ENCODE results near the gene KRT79. TPM values are rescaled to one million over a fixed set of nuclear protein-coding genes. Genes with fewer than 3 reads are reported as not detected.

KRT79 gene
- polyA plus RNA-seq, 4 donors, result 0.31 TPM; not detected in 3

DNA sequence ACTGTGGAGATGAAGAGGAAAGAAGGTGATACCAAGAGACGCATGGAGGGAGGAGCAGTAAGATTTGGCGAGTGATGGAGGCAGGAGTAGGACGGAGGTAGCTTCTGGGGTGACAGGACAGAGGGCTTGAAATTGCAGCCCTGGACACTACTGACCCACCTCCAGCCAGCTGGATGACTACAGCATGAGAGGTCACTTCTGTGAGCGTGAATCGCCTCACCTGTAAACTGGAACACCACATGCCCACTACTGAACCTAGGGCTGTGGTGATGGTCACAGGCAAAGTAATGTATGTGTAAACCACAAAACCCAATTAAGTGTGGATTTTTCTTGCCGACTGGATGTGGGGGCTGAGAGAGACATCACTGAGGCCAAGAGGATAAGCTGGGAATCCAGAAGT lies 13.6 kb downstream of the KRT79 start:
- Histone ChIP-seq H3K27me3 (ENCODE audit: control insufficient read depth in 3 of 3, insufficient read depth in 3 of 3, low read length in 3 of 3) (peaks cover 0 to 1% (median 0%) of the 10 kb centered on the region in 3 donors), H3K36me3 (ENCODE audit: control insufficient read depth in 3 of 3, insufficient read depth in 2 of 3, low read depth in 1 of 3, low read length in 3 of 3) (no peaks in the 10 kb centered on the region), H3K27ac (ENCODE audit: low read depth in 1 of 3, low read length in 2 of 3) (no peak overlapping the region), H3K9me3 (ENCODE audit: control insufficient read depth in 2 of 2, insufficient read depth in 1 of 2, low read depth in 1 of 2, low read length in 1 of 2) (no peaks in the 10 kb centered on the region), H3K4me1 (ENCODE audit: control insufficient read depth in 3 of 3, insufficient read depth in 2 of 3, low read depth in 1 of 3, low read length in 2 of 3) (peaks cover 0 to 11% (median 0%) of the 10 kb centered on the region in 3 donors), H3K4me3 (ENCODE audit: low read depth in 1 of 3, low read length in 3 of 3) (no peak overlapping the region)
- WGBS, 3 donors, result 89 to 92% (median 91%) methylated on average over 6 of the region's 6 CpGs
- FAIRE-seq, result no peak
- no peak for DNase-seq

DNA sequence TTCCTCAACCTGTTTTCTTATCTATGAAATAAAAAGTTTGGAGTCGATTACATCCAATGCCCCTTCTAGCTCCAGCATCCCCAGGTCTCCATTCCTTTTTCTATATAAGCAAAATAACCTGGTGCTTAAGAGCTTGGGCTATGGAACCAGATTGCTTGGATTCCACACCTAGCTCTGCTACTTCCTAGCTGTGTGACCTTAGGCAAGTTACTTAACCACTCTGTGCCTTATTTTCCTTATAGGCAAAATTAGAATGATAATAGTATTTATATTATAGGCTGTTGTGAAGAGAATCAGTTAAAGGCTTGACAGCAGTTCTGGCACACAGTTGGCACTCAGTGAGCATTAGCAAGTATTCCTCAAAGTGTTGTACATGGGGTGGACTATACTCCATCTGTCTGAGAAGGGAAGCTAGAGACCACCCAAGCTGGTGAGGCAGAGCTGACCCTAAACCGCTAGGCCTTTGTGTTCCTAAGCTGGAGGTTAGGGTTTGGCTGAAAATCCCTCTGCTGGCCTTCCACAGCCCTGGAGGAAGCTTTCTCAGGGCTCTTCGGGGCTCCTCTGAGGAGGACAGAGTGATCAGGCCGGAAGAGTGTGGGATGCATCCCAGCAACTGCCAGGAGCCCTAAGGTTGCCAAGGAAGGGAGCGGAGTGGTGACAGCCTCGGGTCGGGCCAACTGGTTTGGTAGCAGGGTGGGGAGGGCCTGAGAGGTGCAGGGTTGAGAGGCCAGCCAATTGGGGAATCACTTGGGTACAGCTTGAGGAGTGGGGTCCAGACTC lies 14.2 kb downstream of the KRT79 start:
- Histone ChIP-seq H3K4me1 (ENCODE audit: control insufficient read depth in 3 of 3, insufficient read depth in 2 of 3, low read depth in 1 of 3, low read length in 2 of 3) (peaks cover 0 to 11% (median 0%) of the 10 kb centered on the region in 3 donors), H3K4me3 (ENCODE audit: low read depth in 1 of 3, low read length in 3 of 3) (no peak overlapping the region), H3K36me3 (ENCODE audit: control insufficient read depth in 3 of 3, insufficient read depth in 2 of 3, low read depth in 1 of 3, low read length in 3 of 3) (no peaks in the 10 kb centered on the region), H3K27ac (ENCODE audit: low read depth in 1 of 3, low read length in 2 of 3) (no peak overlapping the region), H3K27me3 (ENCODE audit: control insufficient read depth in 3 of 3, insufficient read depth in 3 of 3, low read length in 3 of 3) (peaks cover 0 to 1% (median 0%) of the 10 kb centered on the region in 3 donors), H3K9me3 (ENCODE audit: control insufficient read depth in 2 of 2, insufficient read depth in 1 of 2, low read depth in 1 of 2, low read length in 1 of 2) (no peaks in the 10 kb centered on the region)
- WGBS, 3 donors, result 83 to 85% (median 83%) methylated on average over 7 of the region's 7 CpGs
- FAIRE-seq, result no peak
- DNase-seq, result no peak

DNA sequence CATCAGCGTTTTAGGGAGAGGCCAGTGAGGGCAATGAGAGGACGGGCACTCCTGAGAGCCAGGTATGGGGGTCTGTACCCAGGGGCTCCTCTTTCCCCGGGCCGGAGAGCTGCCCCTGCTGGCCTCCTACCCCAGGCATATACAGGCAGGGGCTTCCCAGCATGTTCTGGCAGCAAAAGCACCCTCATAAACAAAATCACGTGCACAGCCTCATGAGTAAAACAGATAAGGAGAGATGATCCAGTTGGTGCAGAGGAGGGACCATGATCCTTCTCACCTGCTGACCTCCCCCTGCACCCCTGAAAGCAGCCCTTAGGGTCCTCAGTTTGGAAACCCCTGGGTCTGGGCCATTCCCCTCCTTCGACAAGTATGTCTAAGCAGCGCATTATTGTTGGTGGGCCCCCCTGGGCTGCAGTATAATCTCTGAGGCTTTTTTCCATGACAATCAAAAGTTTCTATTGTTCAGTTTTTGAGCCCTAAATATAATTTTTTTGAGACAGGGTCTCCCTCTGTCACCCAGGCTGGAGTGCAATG lies 15.2 kb downstream of the KRT79 start:
- Histone ChIP-seq H3K4me1 (ENCODE audit: control insufficient read depth in 3 of 3, insufficient read depth in 2 of 3, low read depth in 1 of 3, low read length in 2 of 3) (peaks cover 0 to 11% (median 0%) of the 10 kb centered on the region in 3 donors), H3K36me3 (ENCODE audit: control insufficient read depth in 3 of 3, insufficient read depth in 2 of 3, low read depth in 1 of 3, low read length in 3 of 3) (no peaks in the 10 kb centered on the region), H3K27ac (ENCODE audit: low read depth in 1 of 3, low read length in 2 of 3) (no peak overlapping the region), H3K4me3 (ENCODE audit: low read depth in 1 of 3, low read length in 3 of 3) (no peak overlapping the region), H3K27me3 (ENCODE audit: control insufficient read depth in 3 of 3, insufficient read depth in 3 of 3, low read length in 3 of 3) (peaks cover 0 to 1% (median 0%) of the 10 kb centered on the region in 3 donors), H3K9me3 (ENCODE audit: control insufficient read depth in 2 of 2, insufficient read depth in 1 of 2, low read depth in 1 of 2, low read length in 1 of 2) (no peaks in the 10 kb centered on the region)
- FAIRE-seq (no peak), DNase-seq (peak in 1 of 2 donors; percentile 64)
- WGBS, 3 donors, result 26 to 47% (median 28%) methylated on average over 7 of the region's 7 CpGs

DNA sequence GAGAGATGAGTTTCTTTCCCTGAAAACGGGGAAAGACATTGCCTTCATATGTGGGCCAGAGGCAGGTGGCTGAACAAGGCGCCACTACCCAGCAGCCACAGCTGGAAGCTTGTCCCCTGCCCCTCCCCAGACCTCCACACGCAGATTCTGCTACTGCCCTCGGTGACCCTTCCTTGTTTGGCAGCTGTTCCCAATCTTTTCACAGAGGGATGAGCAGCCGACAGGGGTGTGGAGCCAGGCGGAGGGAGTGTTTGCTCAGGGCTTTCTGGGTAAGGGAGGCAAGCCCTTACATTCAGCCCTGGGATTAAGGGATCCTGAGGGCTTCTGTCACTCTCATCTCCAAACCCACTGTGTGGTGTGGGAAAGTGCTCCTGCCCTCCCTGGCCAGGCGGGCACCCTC lies 15.7 kb downstream of the KRT79 start:
- FAIRE-seq (no peak), DNase-seq (peak in 1 of 2 donors; percentile 21)
- Histone ChIP-seq H3K27me3 (ENCODE audit: control insufficient read depth in 3 of 3, insufficient read depth in 3 of 3, low read length in 3 of 3) (peaks cover 0 to 1% (median 0%) of the 10 kb centered on the region in 3 donors), H3K4me1 (ENCODE audit: control insufficient read depth in 3 of 3, insufficient read depth in 2 of 3, low read depth in 1 of 3, low read length in 2 of 3) (peaks cover 0 to 11% (median 0%) of the 10 kb centered on the region in 3 donors), H3K36me3 (ENCODE audit: control insufficient read depth in 3 of 3, insufficient read depth in 2 of 3, low read depth in 1 of 3, low read length in 3 of 3) (no peaks in the 10 kb centered on the region), H3K9me3 (ENCODE audit: control insufficient read depth in 2 of 2, insufficient read depth in 1 of 2, low read depth in 1 of 2, low read length in 1 of 2) (no peaks in the 10 kb centered on the region), H3K27ac (ENCODE audit: low read depth in 1 of 3, low read length in 2 of 3) (no peak overlapping the region), H3K4me3 (ENCODE audit: low read depth in 1 of 3, low read length in 3 of 3) (no peak overlapping the region)
- 16 to 35% (median 23%) methylated on average over 7 of the region's 7 CpGs for WGBS, 3 donors

DNA sequence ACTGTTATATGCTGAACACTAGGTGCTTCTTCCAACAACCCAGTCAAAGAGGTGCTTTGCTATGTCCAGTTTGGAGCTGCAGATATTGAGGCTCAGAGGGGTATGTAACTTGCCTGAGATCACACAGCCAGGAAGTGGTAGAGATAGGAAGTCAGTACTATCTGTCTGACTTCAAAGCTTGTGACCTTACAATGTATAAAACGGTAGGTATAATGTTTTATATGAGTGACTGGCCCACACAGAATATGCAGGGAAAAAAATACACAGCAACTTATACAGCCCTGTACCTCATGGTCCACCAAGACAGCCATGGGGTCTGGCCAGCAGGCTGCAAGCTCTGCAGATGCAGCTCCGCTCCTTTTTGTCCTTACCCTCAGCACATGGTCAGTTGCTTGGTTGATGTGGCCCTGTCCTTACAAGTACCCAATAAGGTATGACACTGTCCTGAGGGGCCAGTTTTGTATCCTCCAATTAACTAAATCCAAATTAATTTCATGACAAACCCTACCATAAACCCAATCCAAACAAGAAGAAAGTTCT lies 16.3 kb downstream of the KRT79 start:
- Histone ChIP-seq H3K36me3 (ENCODE audit: control insufficient read depth in 3 of 3, insufficient read depth in 2 of 3, low read depth in 1 of 3, low read length in 3 of 3) (no peaks in the 10 kb centered on the region), H3K4me3 (ENCODE audit: low read depth in 1 of 3, low read length in 3 of 3) (no peak overlapping the region), H3K9me3 (ENCODE audit: control insufficient read depth in 2 of 2, insufficient read depth in 1 of 2, low read depth in 1 of 2, low read length in 1 of 2) (no peaks in the 10 kb centered on the region), H3K27me3 (ENCODE audit: control insufficient read depth in 3 of 3, insufficient read depth in 3 of 3, low read length in 3 of 3) (peaks cover 0 to 1% (median 0%) of the 10 kb centered on the region in 3 donors), H3K4me1 (ENCODE audit: control insufficient read depth in 3 of 3, insufficient read depth in 2 of 3, low read depth in 1 of 3, low read length in 2 of 3) (peaks cover 0 to 11% (median 0%) of the 10 kb centered on the region in 3 donors), H3K27ac (ENCODE audit: low read depth in 1 of 3, low read length in 2 of 3) (no peak overlapping the region)
- no peak for FAIRE-seq
- DNase-seq, result no peak
- 59 to 65% (median 63%) methylated on average over 2 of the region's 2 CpGs for WGBS, 3 donors

DNA sequence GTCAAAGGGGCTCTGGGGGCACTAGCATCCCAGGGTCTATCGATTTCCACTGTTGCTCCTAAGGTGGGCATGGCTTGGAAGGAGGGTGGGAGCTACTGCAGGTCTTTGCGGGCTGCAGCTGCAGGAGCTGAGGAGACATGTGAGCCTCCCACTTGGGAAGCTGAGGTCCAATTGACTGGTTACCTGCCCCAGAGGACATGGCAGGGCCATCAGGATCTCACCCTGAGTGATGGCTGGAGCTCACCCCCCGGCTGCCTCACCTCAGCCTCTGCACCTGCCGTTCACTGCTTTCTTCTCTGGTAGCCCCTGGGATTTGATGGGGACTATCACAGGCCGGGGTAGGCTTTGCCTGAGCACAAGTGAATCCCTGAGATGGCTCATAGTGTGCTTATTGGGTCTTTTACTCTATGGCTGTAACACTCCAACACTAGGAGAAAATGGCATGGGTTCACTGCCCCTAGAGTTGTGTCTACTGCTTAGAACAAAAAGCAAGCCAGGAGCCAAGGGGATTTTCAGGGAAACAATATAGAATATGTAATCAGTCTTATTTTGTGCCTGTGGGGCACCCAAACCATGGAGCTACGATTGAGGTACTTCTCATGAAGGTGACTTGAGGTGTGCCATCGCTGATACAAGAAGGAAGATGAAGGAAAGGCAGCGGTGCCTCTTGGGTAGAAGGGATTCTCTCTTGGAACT lies 17.0 kb downstream of the KRT79 start:
- Histone ChIP-seq H3K9me3 (ENCODE audit: control insufficient read depth in 2 of 2, insufficient read depth in 1 of 2, low read depth in 1 of 2, low read length in 1 of 2) (no peaks in the 10 kb centered on the region), H3K4me3 (ENCODE audit: low read depth in 1 of 3, low read length in 3 of 3) (no peak overlapping the region), H3K27me3 (ENCODE audit: control insufficient read depth in 3 of 3, insufficient read depth in 3 of 3, low read length in 3 of 3) (peaks cover 0 to 1% (median 0%) of the 10 kb centered on the region in 3 donors), H3K4me1 (ENCODE audit: control insufficient read depth in 3 of 3, insufficient read depth in 2 of 3, low read depth in 1 of 3, low read length in 2 of 3) (peaks cover 0 to 11% (median 0%) of the 10 kb centered on the region in 3 donors), H3K27ac (ENCODE audit: low read depth in 1 of 3, low read length in 2 of 3) (no peak overlapping the region), H3K36me3 (ENCODE audit: control insufficient read depth in 3 of 3, insufficient read depth in 2 of 3, low read depth in 1 of 3, low read length in 3 of 3) (no peaks in the 10 kb centered on the region)
- FAIRE-seq (no peak), DNase-seq (no peak)
- 85 to 91% (median 87%) methylated on average over 8 of the region's 8 CpGs for WGBS, 3 donors

DNA sequence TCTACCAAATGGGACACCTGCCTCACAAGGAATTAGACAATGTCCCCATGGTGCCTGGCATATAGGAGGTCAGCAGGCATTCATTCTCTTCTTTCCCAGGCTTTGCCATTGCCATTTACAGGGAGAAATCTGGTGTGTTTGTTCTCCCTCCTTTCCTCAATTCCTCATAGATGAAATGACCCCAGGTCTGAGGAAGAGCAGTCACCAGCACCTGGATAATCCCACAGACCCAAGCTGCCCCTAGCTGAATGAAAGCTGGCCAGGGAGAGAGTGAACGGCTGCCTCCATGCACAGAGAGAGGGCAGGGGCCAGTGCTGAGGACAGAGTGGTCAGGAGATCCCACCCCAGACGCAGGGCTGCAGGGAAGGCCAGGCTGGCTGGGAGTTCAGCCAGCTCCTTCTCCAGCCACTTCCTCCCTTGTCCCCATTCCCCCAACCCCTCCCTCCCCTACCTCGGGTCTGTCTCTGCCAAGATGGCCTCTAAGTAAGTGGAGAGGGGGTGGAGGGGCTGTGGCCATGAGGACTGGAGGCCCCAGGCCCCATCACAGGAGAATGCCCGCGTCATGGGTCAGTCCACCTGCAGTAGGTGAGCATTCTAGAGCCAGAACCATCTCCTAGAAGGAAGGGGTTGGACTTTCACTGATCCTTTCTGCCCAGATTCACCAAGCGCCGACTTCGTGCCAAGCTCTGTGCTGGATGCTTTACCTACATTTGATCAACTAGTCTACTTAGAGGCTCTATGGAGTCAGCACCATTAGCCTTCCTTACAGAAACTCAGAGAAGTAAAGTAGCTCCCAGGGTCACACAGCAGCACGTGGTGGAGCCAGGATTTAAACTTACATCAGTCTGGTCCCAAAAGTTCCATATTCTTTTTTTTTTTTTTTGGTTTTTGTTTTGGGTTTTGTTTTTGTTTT lies 18.2 kb downstream of the KRT79 start:
- Histone ChIP-seq H3K9me3 (ENCODE audit: control insufficient read depth in 2 of 2, insufficient read depth in 1 of 2, low read depth in 1 of 2, low read length in 1 of 2) (no peaks in the 10 kb centered on the region), H3K27ac (ENCODE audit: low read depth in 1 of 3, low read length in 2 of 3) (no peak overlapping the region), H3K4me3 (ENCODE audit: low read depth in 1 of 3, low read length in 3 of 3) (no peak overlapping the region), H3K36me3 (ENCODE audit: control insufficient read depth in 3 of 3, insufficient read depth in 2 of 3, low read depth in 1 of 3, low read length in 3 of 3) (no peaks in the 10 kb centered on the region), H3K4me1 (ENCODE audit: control insufficient read depth in 3 of 3, insufficient read depth in 2 of 3, low read depth in 1 of 3, low read length in 2 of 3) (peaks cover 0 to 11% (median 0%) of the 10 kb centered on the region in 3 donors), H3K27me3 (ENCODE audit: control insufficient read depth in 3 of 3, insufficient read depth in 3 of 3, low read length in 3 of 3) (peaks cover 0 to 1% (median 0%) of the 10 kb centered on the region in 3 donors)
- WGBS, 3 donors, result 64 to 79% (median 73%) methylated on average over 9 of the region's 9 CpGs
- FAIRE-seq (no peak), DNase-seq (no peak)
